Stromal cell of bone marrow (primary cell): Measurements from ENCODE around the gene TBRG4.
"Not testable (repeated sequence)": the region's sequence is repeated elsewhere in the genome, so short reads cannot be mapped to it uniquely, and the experiment has no call there.

ENCODE experiments used
- DNase-seq: peaks from one replicate; pipeline ENCODE4 v3.0.0-alpha.2; 2012; ENCODE audit warnings: low read depth

Gene TBRG4

GRCh38 chr7:45111298-45112223, at the start of gene TBRG4:
Gene TBRG4 (minus strand): TSS chr7:45111697. CDS start chr7:45109237, 2,460 bp downstream.
- peak; percentile 89 for DNase-seq

- DNase-seq = no peak
Observed at GRCh38 chr7:45161138-45161537, 49.6 kb upstream of the TBRG4 start.

GRCh38 chr7:45160417-45160881, 49.0 kb upstream of the TBRG4 start:
- no peak for DNase-seq

GRCh38 chr7:45159296-45159695, 47.8 kb upstream of the TBRG4 start:
- DNase-seq = no peak

GRCh38 chr7:45158471-45158870, 47.0 kb upstream of the TBRG4 start:
- DNase-seq = no peak

GRCh38 chr7:45157653-45158401, 46.3 kb upstream of the TBRG4 start, which contains the start of gene RAMP3:
Gene RAMP3 (plus strand): TSS chr7:45157791. CDS start chr7:45157829, 38 bp downstream.
- no peak for DNase-seq

GRCh38 chr7:45157286-45157652, 45.8 kb upstream of the TBRG4 start:
- DNase-seq = no peak

GRCh38 chr7:45156516-45157272, 45.2 kb upstream of the TBRG4 start:
- DNase-seq = no peak

GRCh38 chr7:45155941-45156340, 44.4 kb upstream of the TBRG4 start:
- no peak for DNase-seq

GRCh38 chr7:45155357-45155900, 43.9 kb upstream of the TBRG4 start:
- DNase-seq = no peak

- not testable (repeated sequence) for DNase-seq
Observed at GRCh38 chr7:45153861-45154260, 42.4 kb upstream of the TBRG4 start.

GRCh38 chr7:45153233-45153632, 41.7 kb upstream of the TBRG4 start:
- DNase-seq = no peak

- DNase-seq = no peak
Observed at GRCh38 chr7:45151967-45152366, 40.5 kb upstream of the TBRG4 start.

GRCh38 chr7:45151131-45151684, 39.7 kb upstream of the TBRG4 start:
- no peak for DNase-seq

GRCh38 chr7:45150199-45150598, 38.7 kb upstream of the TBRG4 start:
- DNase-seq = no peak

GRCh38 chr7:45149606-45150005, 38.1 kb upstream of the TBRG4 start:
- no peak for DNase-seq

- no peak for DNase-seq
Observed at GRCh38 chr7:45148653-45148973, 37.1 kb upstream of the TBRG4 start.

GRCh38 chr7:45147858-45148652, 36.6 kb upstream of the TBRG4 start:
- no peak for DNase-seq

- DNase-seq = no peak
Observed at GRCh38 chr7:45146531-45147379, 35.3 kb upstream of the TBRG4 start.

GRCh38 chr7:45145881-45146280, 34.4 kb upstream of the TBRG4 start:
- DNase-seq = no peak
